GM18499 (cell line): ENCODE measurements around the gene TBPL1.
"Not testable (repeated sequence)": the region's sequence is repeated elsewhere in the genome, so short reads cannot be mapped to it uniquely, and the experiment has no call there.

Experiments used
- ATAC-seq: cut with Tn5 transposase; IDR thresholded peaks from one replicate; pipeline ENCODE4 v1.9.1; 2021; ENCODE audit warnings: moderate number of reproducible peaks; ENCODE audit not compliant: insufficient read depth, unreplicated experiment

TBPL1 gene

GRCh38 chr6:133969921-133970295, 16.9 kb downstream of the TBPL1 start:
- ATAC-seq, result no peak

GRCh38 chr6:133971861-133972260, 18.8 kb downstream of the TBPL1 start:
- ATAC-seq, result no peak

DNA sequence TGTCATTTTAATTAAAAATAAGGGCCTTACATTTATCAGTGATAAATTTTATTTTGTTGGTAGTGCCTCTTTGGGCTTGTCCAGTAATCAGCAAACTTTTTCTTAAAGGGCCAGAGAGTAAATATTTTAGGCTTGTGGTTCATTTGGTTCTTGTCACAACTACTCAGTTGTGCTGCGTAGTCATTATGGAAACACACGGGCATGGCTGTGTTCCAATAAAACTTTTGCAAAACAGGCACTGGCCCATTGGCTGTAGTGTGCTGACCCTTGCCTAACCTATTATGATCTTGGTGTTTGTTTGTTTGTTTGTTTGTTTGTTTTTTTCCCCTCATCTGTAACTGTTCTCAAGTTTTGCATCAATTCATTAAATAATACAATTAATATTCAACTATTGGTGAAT, 19.4 kb downstream of the TBPL1 start:
- ATAC-seq, result no peak

DNA sequence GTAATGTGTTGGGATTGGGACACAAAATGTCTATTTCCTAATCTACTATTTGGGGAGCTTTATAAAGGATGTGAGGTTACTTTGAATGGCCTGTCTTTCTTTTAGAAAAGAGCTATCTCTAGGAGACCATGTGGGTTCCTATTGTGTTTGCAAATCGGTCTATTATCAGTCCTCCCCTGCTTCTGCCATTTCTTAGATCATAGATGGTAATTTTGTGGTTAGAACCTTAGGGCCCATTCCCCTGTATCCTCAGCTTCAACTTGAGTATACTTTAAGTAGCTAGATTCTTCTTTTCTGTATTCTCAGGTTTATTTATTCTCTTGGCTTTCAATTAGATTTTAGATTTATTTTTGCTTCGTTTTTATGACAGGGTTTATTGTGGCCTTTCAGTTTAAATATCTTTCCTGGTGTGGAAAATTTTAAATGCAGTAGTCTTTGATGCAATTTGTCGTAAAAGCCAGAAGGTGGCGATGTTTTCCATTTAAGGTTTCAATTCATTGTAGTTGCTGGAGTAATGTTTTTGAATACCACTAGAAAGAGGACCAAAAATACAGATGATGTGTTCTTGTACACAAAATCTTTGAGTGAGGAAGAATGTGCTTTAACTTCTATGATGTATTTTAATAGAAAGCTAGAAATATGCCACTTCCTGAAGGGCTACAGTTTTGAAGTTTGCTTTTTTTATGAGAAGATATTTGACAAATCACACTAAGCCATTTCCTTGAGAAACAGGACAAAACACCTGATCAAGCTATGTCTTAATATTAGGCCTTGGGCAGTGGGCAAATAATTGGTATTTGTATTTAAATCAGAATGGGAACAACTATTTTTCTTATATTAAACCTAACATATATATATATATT, 20.3 kb downstream of the TBPL1 start:
- no peak for ATAC-seq

GRCh38 chr6:133977983-133978895, 25.2 kb downstream of the TBPL1 start:
- ATAC-seq, result no peak

DNA sequence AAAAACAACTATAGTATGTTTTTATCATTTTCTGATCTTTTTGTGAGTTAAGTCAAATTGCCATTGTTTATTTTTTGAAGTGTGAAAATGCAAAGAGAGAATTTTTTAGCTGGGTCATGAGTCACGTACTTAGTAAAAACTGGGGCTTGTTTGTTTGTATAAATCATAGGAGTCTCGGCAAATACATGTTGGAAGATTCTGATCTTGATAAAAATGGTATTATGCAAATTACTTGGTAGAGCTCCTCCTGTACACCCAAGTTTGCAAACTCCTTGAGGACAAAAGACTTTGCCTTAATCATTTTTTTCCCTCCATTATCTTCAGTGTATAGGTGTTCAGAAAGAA, 25.8 kb downstream of the TBPL1 start:
- no peak for ATAC-seq

- not testable (repeated sequence) for ATAC-seq
These were observed 26.4 kb downstream of the TBPL1 start for GRCh38 chr6:133979269-133979963.

DNA sequence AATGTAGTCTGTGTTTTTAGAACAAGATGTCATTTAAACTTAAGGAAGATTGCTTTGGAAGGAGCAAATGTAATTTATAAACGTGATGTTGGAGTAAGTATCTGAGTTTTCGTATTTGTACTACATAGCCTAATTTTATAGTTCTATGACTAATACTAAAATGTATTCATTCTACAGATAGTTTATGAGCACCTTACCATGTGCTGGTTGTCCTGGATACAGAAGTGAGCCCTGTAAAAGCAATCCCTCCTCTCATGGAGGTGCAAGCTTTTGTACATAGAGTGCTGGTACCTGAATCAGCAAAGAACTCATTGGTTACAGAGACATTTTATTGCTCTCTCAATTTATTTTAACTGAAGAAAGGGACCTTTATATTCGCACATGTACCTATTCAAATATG, 27.1 kb downstream of the TBPL1 start:
- no peak for ATAC-seq

- ATAC-seq, result no peak
These were observed 30.3 kb downstream of the TBPL1 start for GRCh38 chr6:133983099-133983939.

GRCh38 chr6:133985970-133986369, 32.9 kb downstream of the TBPL1 start:
- no peak for ATAC-seq

DNA sequence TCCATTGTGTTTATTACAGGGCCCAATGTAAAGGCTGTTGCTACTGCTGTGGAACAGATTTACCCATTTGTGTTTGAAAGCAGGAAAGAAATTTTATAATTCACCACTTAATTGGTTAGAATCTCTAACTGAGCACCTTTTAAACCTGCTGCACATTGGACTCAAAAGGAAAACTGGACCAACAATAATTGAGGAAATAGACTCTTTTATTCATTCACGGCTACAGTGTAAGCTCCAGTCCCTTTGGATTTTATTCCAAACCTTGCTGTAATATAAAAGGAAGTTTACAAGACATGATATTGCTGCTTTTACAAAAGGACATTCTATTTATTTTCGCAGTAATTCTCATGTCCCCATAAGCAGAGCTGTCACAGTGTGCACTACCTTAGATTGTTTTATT, 33.9 kb downstream of the TBPL1 start:
- ATAC-seq, result no peak

- no peak for ATAC-seq
These were observed 36.5 kb downstream of the TBPL1 start for GRCh38 chr6:133989525-133989924.

DNA sequence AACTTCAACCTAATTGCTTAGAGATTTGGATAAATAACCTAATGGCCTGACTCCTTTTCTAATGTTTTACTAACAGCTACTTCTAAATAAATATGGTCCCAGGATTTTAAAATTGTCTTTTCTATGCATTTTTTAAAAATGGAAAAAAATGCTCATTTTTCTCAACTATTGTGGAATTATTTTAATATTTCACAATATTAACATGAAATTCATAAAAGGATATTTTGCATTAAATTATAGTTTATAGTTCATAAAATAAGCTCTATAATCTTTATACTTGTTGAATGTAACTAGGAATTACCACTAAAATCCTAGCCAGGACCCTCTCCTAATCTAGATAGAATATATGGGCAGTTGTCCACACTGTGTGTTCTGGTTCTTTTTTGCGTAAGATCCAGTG, 37.3 kb downstream of the TBPL1 start:
- ATAC-seq, result no peak

GRCh38 chr6:133991096-133991593, 38.1 kb downstream of the TBPL1 start:
- ATAC-seq, result no peak

DNA sequence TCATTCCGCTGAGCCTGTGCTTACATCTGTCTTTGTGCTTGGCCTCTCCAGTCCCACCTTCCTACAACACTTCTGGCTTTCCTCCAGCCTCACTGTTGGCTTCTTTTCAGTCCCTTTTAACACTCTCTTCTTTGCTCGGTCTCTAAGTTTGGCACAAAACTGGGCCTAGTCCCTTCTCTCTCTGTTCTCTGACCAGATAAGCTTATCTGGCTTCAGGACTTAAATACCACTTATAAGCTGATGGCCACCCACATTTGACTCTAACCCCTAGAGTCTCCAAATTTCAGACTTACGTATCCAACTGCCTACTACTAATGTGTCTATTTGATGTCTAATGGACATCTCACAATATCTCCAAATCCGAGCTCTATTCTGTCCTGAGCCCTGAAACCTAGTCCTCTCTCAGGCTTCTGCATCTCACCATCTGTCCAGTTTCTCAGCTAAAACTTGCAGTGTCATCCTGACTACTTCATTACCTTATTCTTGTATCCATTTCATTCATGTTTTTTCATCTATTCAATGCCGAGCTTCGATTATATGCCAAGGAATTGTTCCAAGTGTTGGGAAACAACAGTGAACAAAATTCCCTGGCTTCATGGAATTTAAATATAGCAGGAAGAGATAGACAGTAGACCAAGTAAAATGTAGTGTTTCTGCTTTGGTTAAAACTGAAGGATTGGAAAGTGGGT, 40.1 kb downstream of the TBPL1 start:
- ATAC-seq, result no peak

- no peak for ATAC-seq
These were observed 42.3 kb downstream of the TBPL1 start for GRCh38 chr6:133995296-133995695.

DNA sequence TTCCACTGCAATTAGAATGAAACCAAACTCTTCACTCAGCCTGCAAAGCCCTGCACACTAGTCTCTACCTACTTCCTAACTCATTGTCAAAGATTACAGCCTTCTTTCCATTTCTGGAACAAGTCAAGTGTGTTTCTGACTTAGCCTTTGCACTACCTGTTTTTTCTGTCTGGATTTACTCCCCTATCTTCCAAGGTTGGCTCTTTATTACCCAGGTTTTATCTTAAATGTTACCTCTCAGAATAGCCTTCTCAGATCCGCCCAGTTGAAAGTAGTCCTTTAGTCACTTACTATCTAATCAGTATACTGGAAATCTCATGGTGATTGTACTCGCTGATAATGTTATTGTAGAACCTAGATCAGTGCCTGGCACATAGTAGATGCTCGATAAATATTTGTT, 42.7 kb downstream of the TBPL1 start:
- ATAC-seq, result no peak

DNA sequence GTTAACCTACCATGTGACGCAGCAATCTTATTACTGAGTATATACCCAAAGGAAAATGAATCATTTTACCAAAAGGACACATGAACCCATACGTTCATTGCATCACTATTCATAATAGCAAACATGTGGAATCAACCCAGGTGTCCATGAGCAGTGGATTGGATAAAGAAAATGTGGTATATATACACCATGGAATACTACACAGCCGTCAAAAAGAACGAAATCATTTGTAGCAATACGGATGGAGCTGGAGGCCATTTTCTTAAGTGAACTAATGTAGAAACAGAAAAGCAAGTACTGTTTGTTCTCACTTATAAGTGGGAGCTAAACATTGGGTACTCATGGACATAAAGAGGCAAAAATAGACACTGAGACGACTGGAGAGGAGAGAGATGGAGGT, 44.2 kb downstream of the TBPL1 start:
- no peak for ATAC-seq

DNA sequence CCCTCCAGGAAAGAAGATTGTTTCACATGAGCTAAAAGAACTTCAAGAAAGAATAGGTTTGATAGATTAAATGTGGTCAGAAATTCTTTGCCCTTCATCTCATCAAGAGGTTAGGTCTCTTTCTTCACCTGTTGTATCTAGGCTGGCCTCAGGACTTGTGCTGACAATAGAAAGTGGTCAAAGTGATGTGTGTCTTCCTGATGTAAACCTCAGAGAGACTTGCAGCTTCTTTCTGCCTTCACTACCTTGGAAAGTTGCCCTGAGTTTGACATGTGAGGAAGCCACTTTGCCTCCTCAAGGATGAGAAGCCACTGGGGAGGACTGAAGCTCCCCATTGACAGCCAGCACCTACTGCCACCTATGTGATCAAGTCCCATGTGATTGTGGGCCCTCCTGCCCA, 46.3 kb downstream of the TBPL1 start:
- no peak for ATAC-seq
